K562 (cell line): ENCODE results near the gene ADAT3. TPM values are rescaled to one million over a fixed set of nuclear protein-coding genes. Genes with fewer than 3 reads are reported as not detected.

Experiments used
- ATF3 ChIP-seq, 2 experiments: fragments of 450-650 bp in 1 of 2; sonication (generic) in 1 of 2; formaldehyde crosslinking in 1 of 2; IDR thresholded peaks in 1 of 2; conservative IDR thresholded peaks in 1 of 2; 2 replicates each; pipeline versions ENCODE4 v1.6.1 to v1.8.1; 2016 to 2023; ENCODE audit warnings: mild to moderate bottlenecking in 2 of 2, moderate library complexity in 2 of 2, inconsistent platforms in 1 of 2, missing genetic modification reagents in 1 of 2
- C11orf30 ChIP-seq: fragments of 450-650 bp; IDR thresholded peaks from 2 replicates; pipeline ENCODE4 v1.6.1; 2016; ENCODE audit warnings: low read depth, mild to moderate bottlenecking
- FOSL1 ChIP-seq: fragments of 200-800 bp; sonication (Bioruptor generic); conservative IDR thresholded peaks from 2 replicates; pipeline ENCODE4 v1.6.1; 2016; ENCODE audit warnings: missing genetic modification characterization, missing compliant biosample characterization
- GABPB1 ChIP-seq: sonication (generic); formaldehyde crosslinking; IDR thresholded peaks from 2 replicates; pipeline ENCODE4 v1.8.0; 2022; ENCODE audit warnings: mild to moderate bottlenecking, missing genetic modification reagents
- HNRNPL ChIP-seq: fragments of 200-400 bp; formaldehyde crosslinking; IDR thresholded peaks from 2 replicates; pipeline ENCODE4 v1.6.1; 2017; ENCODE audit warnings: low read depth, mild to moderate bottlenecking, low read length
- ID3 ChIP-seq, 2 experiments: fragments of 250-450 bp in 1 of 2; fragments of 450-650 bp in 1 of 2; sonication (Bioruptor Pico) in 1 of 2; IDR thresholded peaks; 2 replicates each; pipeline versions ENCODE4 v1.6.1 to v1.8.0; 2016 to 2021; ENCODE audit warnings: mild to moderate bottlenecking in 2 of 2, moderate library complexity in 2 of 2, missing compliant biosample characterization in 1 of 2, missing genetic modification characterization in 1 of 2
- MITF ChIP-seq: IDR thresholded peaks from 2 replicates; pipeline ENCODE4 v1.6.1; 2014; ENCODE audit warnings: antibody characterized with exemption
- PKNOX1 ChIP-seq: fragments of 450-650 bp; IDR thresholded peaks from 2 replicates; pipeline ENCODE4 v1.6.1; 2016
- RBM39 ChIP-seq: fragments of 200-400 bp; formaldehyde crosslinking; optimal IDR thresholded peaks from 2 replicates; pipeline ENCODE3; 2018; ENCODE audit warnings: low read depth, low read length
- SP2 ChIP-seq: IDR thresholded peaks from 2 replicates; pipeline ENCODE4 v1.6.1; 2011; ENCODE audit warnings: mild to moderate bottlenecking, low read depth, low read length, moderate library complexity; ENCODE audit not compliant: poor library complexity, severe bottlenecking; ENCODE audit errors: extremely low read depth
- TAF15 ChIP-seq: fragments of 200-400 bp; formaldehyde crosslinking; IDR thresholded peaks from 2 replicates; pipeline ENCODE4 v1.6.1; 2017; ENCODE audit warnings: mild to moderate bottlenecking, low read depth, low read length, moderate library complexity
- TCF7L2 ChIP-seq: fragments of 150-350 bp; IDR thresholded peaks from 2 replicates; pipeline ENCODE4 v1.6.1; 2016; ENCODE audit warnings: low read depth, mild to moderate bottlenecking, low read length, moderate library complexity
- ZBTB11 ChIP-seq, 3 experiments: fragments of 200-800 bp in 1 of 3; fragments of 250-450 bp in 1 of 3; fragments of 450-650 bp in 1 of 3; sonication (Bioruptor Pico) in 1 of 3; sonication (Bioruptor generic) in 1 of 3; formaldehyde crosslinking in 1 of 3; IDR thresholded peaks; 2 replicates each; pipeline versions ENCODE4 v1.6.1 to v1.8.0; 2016 to 2022; ENCODE audit warnings: mild to moderate bottlenecking in 2 of 3, missing genetic modification characterization in 2 of 3, missing compliant biosample characterization in 1 of 3, moderate library complexity in 1 of 3
- ZBTB2 ChIP-seq: fragments of 450-650 bp; IDR thresholded peaks from 2 replicates; pipeline ENCODE4 v1.6.1; 2016; ENCODE audit warnings: antibody characterized with exemption
- ZNF239 ChIP-seq: fragments of 250-450 bp; sonication (Bioruptor Pico); IDR thresholded peaks from 2 replicates; pipeline ENCODE4 v1.4.0; 2020; ENCODE audit warnings: mild to moderate bottlenecking
- ZNF644 ChIP-seq: fragments of 200-800 bp; sonication (Bioruptor generic); IDR thresholded peaks from 2 replicates; pipeline ENCODE4 v1.6.1; 2016; ENCODE audit warnings: low read depth, missing genetic modification characterization, missing compliant biosample characterization
- polyA plus RNA-seq, 8 experiments: library from polyadenylated mRNA; depleted of rRNA in 4 of 8; stranded (reverse) in 5 of 8; unstranded in 3 of 8; fragments of >200 nt; fragmentation: Nextera tagmentation in 2 of 8; fragmentation: Illumina TruSeq in 1 of 8; extraction: Ambion mirVana in 2 of 8; extraction: Trizol in 1 of 8; gene quantifications; 2 replicates each; pipeline versions ENCODE4 v1.2.1 to v1.2.3, GENCODE V29; 2011 to 2014; ENCODE audit warnings: inconsistent platforms in 1 of 8, missing spikeins in 1 of 8
- total RNA-seq, 7 experiments: library from RNA; depleted of rRNA in 6 of 7; stranded (reverse); fragments of >200 nt in 6 of 7; fragmentation: Illumina TruSeq in 2 of 7; extraction: Trizol in 2 of 7; gene quantifications; 2 replicates each; pipeline versions ENCODE4 v1.2.1 to v1.2.3, GENCODE V29; 2011 to 2021; ENCODE audit warnings: low replicate concordance in 1 of 7

ADAT3 gene
- total and polyA plus RNA-seq, 9 of the 15 experiments (the other 6 are each of a cell fraction or from before 2014, with no cell fraction given) = 0.67 to 15.6 (median 7.8) TPM; not detected in 4

GRCh38 chr19:1868971-1869370 lies 36.2 kb upstream of the ADAT3 start (continued):
- TF ChIP-seq ZBTB2 = no peak
- no peak for TF ChIP-seq PKNOX1
- no peak for TF ChIP-seq ZNF644 (tag)
- TF ChIP-seq ATF3 (IDR thresholded peaks at IDR 0.05) = peak; percentile 73
- TF ChIP-seq ATF3 (CRISPR knock-in tag; conservative IDR thresholded peaks at IDR 0.05) = no peak
- TF ChIP-seq ID3 (CRISPR knock-in tag; IDR thresholded peaks at IDR 0.05) = no peak
- TF ChIP-seq ID3 (tag; IDR thresholded peaks at IDR 0.05) = no peak
- TF ChIP-seq RBM39 = no peak
- no peak for TF ChIP-seq HNRNPL
- TF ChIP-seq GABPB1 = no peak
- TF ChIP-seq ZNF239 (CRISPR knock-in tag) = no peak
- TF ChIP-seq TAF15 = no peak
- no peak for TF ChIP-seq SP2
- no peak for TF ChIP-seq TCF7L2
- peak; percentile 64 for TF ChIP-seq FOSL1 (tag)
- TF ChIP-seq ZBTB11 (CRISPR knock-in tag; IDR thresholded peaks at IDR 0.05) = no peak
- no peak for TF ChIP-seq C11orf30
- no peak for TF ChIP-seq MITF
